ENCODE data around the gene MC3R. TPM values are rescaled to one million over a fixed set of nuclear protein-coding genes. Genes with fewer than 3 reads are reported as not detected.

Gene MC3R
- total and polyA plus RNA-seq, 4 donors: not detected

DNA sequence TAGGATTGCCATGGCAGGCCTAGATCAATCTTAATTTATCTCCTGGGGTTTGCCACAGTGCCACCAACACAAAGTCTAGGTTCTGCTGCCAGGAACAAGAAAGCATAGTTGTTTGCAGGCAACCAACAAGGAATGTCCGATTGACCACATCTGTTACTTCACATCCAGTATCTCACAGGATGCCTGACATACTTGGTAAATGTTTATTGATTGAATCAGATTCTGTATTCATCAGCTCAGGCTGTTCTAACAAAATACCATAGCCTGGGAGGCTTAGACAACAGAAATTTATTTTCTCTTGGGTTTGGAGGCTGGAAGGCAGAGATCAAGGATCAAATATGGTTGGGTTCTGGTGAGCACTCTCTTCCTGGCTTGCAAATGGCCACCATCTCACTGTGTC is 26.3 kb upstream of the MC3R start:
- H3K27me3 ChIP-seq (ENCODE audit: control insufficient read depth in 4 of 4, insufficient read depth in 4 of 4, low read length in 3 of 4): peaks cover 0 to 3% (median 0%) of the 10 kb centered on the region in 4 donors
- H3K4me3 ChIP-seq (ENCODE audit: low read depth in 1 of 3, low read length in 3 of 3): no peak overlapping the region
- no peaks in the 10 kb centered on the region for H3K36me3 ChIP-seq (ENCODE audit: control insufficient read depth in 4 of 4, insufficient read depth in 3 of 4, low read depth in 1 of 4, low read length in 3 of 4)
- no peak for DNase-seq (ENCODE audit: low spot score)
- WGBS: 73% methylated on average over 1 of the region's 1 CpG
- peaks cover 0 to 7% (median 3%) of the 10 kb centered on the region in 4 donors for H3K9me3 ChIP-seq (ENCODE audit: control insufficient read depth in 4 of 4, low read length in 3 of 4)
- no peaks in the 10 kb centered on the region for H3K4me1 ChIP-seq (ENCODE audit: control insufficient read depth in 4 of 4, insufficient read depth in 4 of 4, low read length in 3 of 4)
- H3K9ac ChIP-seq (ENCODE audit: low read depth in 1 of 2, low read length in 2 of 2): no peak overlapping the region
- H3K27ac ChIP-seq (ENCODE audit: low read depth in 1 of 2, low read length in 2 of 2): no peak overlapping the region
- no peak for TF ChIP-seq SP1 (IDR thresholded peaks at IDR 0.05)

DNA sequence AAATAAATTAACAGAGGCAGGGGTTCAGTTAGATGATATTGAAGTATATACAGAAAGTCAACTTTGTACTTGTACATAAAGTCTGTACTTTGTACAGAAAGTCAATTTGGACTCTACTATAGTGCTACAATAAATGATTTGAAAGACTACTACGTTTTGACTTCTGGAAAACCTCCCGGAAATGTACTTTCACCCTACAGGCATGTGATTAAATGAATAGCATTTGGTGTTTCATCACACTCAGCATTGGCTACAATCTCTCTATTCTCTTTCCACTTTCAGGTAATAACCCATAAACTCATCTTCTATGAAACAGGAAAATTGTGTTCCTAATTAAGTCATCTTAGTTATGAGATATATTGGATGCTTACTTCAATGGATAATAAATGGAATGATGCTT is 25.6 kb upstream of the MC3R start:
- Histone ChIP-seq H3K36me3 (ENCODE audit: control insufficient read depth in 4 of 4, insufficient read depth in 3 of 4, low read depth in 1 of 4, low read length in 3 of 4) (no peaks in the 10 kb centered on the region), H3K9me3 (ENCODE audit: control insufficient read depth in 4 of 4, low read length in 3 of 4) (peaks cover 0 to 7% (median 3%) of the 10 kb centered on the region in 4 donors), H3K4me1 (ENCODE audit: control insufficient read depth in 4 of 4, insufficient read depth in 4 of 4, low read length in 3 of 4) (no peaks in the 10 kb centered on the region), H3K27me3 (ENCODE audit: control insufficient read depth in 4 of 4, insufficient read depth in 4 of 4, low read length in 3 of 4) (peaks cover 0 to 2% (median 0%) of the 10 kb centered on the region in 4 donors), H3K9ac (ENCODE audit: low read depth in 1 of 2, low read length in 2 of 2) (no peak overlapping the region), H3K4me3 (ENCODE audit: low read depth in 1 of 3, low read length in 3 of 3) (no peak overlapping the region), H3K27ac (ENCODE audit: low read depth in 1 of 2, low read length in 2 of 2) (no peak overlapping the region)
- 28% methylated on average over 2 of the region's 2 CpGs for WGBS
- no peak for DNase-seq (ENCODE audit: low spot score)
- TF ChIP-seq YY1 (IDR thresholded peaks at IDR 0.05): no peak
- TF ChIP-seq HNF4A (conservative IDR thresholded peaks at IDR 0.05): peak in 1 of 2 donors; percentile 15

DNA sequence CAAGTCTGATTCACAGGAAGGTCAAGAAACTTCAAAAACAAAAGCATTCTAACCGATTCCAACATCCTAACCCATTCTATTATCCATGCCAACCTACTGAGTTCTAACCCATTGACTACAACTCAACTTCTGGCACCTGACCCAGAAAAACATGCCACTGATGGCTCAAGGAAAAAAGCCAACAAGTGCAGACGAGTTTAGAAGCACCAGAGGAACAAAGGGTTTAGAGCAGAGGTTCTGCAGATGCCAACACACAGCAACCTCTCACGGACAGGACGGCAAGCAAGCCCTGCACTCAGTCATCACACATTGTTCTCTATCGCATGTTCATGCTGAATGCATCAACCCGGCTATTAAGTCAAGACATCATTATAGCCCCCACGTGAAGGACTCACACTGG is 25.2 kb upstream of the MC3R start:
- peaks cover 0 to 7% (median 3%) of the 10 kb centered on the region in 4 donors for H3K9me3 ChIP-seq (ENCODE audit: control insufficient read depth in 4 of 4, low read length in 3 of 4)
- TF ChIP-seq NR2F2 (IDR thresholded peaks at IDR 0.05): no peak
- TF ChIP-seq SP1 (IDR thresholded peaks at IDR 0.05): no peak
- TF ChIP-seq RAD21 (IDR thresholded peaks at IDR 0.05): no peak
- TF ChIP-seq, protein P1, sequence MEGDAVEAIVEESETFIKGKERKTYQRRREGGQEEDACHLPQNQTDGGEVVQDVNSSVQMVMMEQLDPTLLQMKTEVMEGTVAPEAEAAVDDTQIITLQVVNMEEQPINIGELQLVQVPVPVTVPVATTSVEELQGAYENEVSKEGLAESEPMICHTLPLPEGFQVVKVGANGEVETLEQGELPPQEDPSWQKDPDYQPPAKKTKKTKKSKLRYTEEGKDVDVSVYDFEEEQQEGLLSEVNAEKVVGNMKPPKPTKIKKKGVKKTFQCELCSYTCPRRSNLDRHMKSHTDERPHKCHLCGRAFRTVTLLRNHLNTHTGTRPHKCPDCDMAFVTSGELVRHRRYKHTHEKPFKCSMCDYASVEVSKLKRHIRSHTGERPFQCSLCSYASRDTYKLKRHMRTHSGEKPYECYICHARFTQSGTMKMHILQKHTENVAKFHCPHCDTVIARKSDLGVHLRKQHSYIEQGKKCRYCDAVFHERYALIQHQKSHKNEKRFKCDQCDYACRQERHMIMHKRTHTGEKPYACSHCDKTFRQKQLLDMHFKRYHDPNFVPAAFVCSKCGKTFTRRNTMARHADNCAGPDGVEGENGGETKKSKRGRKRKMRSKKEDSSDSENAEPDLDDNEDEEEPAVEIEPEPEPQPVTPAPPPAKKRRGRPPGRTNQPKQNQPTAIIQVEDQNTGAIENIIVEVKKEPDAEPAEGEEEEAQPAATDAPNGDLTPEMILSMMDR (IDR thresholded peaks at IDR 0.05; ENCODE audit: low read depth, low read length, missing input control): no peak
- no peak for TF ChIP-seq HNF4G (IDR thresholded peaks at IDR 0.05)
- TF ChIP-seq, protein P2, sequence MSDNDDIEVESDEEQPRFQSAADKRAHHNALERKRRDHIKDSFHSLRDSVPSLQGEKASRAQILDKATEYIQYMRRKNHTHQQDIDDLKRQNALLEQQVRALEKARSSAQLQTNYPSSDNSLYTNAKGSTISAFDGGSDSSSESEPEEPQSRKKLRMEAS (IDR thresholded peaks at IDR 0.05): no peak
- TF ChIP-seq, protein P3, sequence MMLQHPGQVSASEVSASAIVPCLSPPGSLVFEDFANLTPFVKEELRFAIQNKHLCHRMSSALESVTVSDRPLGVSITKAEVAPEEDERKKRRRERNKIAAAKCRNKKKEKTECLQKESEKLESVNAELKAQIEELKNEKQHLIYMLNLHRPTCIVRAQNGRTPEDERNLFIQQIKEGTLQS (IDR thresholded peaks at IDR 0.05): no peak
- TF ChIP-seq HNF4A (conservative IDR thresholded peaks at IDR 0.05): no peak
- TF ChIP-seq, protein P4, sequence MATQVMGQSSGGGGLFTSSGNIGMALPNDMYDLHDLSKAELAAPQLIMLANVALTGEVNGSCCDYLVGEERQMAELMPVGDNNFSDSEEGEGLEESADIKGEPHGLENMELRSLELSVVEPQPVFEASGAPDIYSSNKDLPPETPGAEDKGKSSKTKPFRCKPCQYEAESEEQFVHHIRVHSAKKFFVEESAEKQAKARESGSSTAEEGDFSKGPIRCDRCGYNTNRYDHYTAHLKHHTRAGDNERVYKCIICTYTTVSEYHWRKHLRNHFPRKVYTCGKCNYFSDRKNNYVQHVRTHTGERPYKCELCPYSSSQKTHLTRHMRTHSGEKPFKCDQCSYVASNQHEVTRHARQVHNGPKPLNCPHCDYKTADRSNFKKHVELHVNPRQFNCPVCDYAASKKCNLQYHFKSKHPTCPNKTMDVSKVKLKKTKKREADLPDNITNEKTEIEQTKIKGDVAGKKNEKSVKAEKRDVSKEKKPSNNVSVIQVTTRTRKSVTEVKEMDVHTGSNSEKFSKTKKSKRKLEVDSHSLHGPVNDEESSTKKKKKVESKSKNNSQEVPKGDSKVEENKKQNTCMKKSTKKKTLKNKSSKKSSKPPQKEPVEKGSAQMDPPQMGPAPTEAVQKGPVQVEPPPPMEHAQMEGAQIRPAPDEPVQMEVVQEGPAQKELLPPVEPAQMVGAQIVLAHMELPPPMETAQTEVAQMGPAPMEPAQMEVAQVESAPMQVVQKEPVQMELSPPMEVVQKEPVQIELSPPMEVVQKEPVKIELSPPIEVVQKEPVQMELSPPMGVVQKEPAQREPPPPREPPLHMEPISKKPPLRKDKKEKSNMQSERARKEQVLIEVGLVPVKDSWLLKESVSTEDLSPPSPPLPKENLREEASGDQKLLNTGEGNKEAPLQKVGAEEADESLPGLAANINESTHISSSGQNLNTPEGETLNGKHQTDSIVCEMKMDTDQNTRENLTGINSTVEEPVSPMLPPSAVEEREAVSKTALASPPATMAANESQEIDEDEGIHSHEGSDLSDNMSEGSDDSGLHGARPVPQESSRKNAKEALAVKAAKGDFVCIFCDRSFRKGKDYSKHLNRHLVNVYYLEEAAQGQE (IDR thresholded peaks at IDR 0.05): no peak
- no peak for TF ChIP-seq FOXA2 (IDR thresholded peaks at IDR 0.05)
- no peak for TF ChIP-seq YY1 (IDR thresholded peaks at IDR 0.05)
- no peak for TF ChIP-seq GABPA (IDR thresholded peaks at IDR 0.05 in 1 of 2, conservative IDR thresholded peaks at IDR 0.05 in 1 of 2)
- TF ChIP-seq TAF1 (conservative IDR thresholded peaks at IDR 0.05): no peak
- H3K4me3 ChIP-seq (ENCODE audit: low read depth in 1 of 3, low read length in 3 of 3): no peak overlapping the region
- no peaks in the 10 kb centered on the region for H3K36me3 ChIP-seq (ENCODE audit: control insufficient read depth in 4 of 4, insufficient read depth in 3 of 4, low read depth in 1 of 4, low read length in 3 of 4)
- H3K27me3 ChIP-seq (ENCODE audit: control insufficient read depth in 4 of 4, insufficient read depth in 4 of 4, low read length in 3 of 4): peaks cover 0 to 2% (median 0%) of the 10 kb centered on the region in 4 donors
- H3K9ac ChIP-seq (ENCODE audit: low read depth in 1 of 2, low read length in 2 of 2): no peak overlapping the region
- no peak overlapping the region for H3K27ac ChIP-seq (ENCODE audit: low read depth in 1 of 2, low read length in 2 of 2)
- no peak for DNase-seq (ENCODE audit: low spot score)
- WGBS: 70% methylated on average over 7 of the region's 7 CpGs
- H3K4me1 ChIP-seq (ENCODE audit: control insufficient read depth in 4 of 4, insufficient read depth in 4 of 4, low read length in 3 of 4): no peaks in the 10 kb centered on the region
